ENCODE measurements around the gene DMAC2L. TPM values are rescaled to one million over a fixed set of nuclear protein-coding genes. Genes with fewer than 3 reads are reported as not detected.
"Not testable (repeated sequence)": the region's sequence is repeated elsewhere in the genome, so short reads cannot be mapped to it uniquely, and the experiment has no call there.

DMAC2L gene
- total and polyA plus RNA-seq, 11 donors, result 12.6 to 29.9 (median 22.8) TPM

- DNase-seq (no peak), ATAC-seq (no peak)
- H3K4me1 ChIP-seq, result peaks cover 0 to 11% (median 0%) of the 10 kb centered on the region in 12 donors
- peaks cover 0 to 13% (median 0%) of the 10 kb centered on the region in 9 donors for H3K36me3 ChIP-seq
- no peak overlapping the region for H3K4me3 ChIP-seq
- TF ChIP-seq CTCF (IDR thresholded peaks at IDR 0.05) (no peak), POLR2A (IDR thresholded peaks at IDR 0.05) (no peak)
- no peaks in the 10 kb centered on the region for H3K27me3 ChIP-seq
- 84 to 100% (median 97%) methylated on average over 1 of the region's 1 CpG for WGBS, 4 donors
- no peaks in the 10 kb centered on the region for H3K9me3 ChIP-seq
- intact Hi-C loops (cut with DNase I), result no loop called here
- H3K27ac ChIP-seq, result no peak overlapping the region
These were observed 43.6 kb downstream of the DMAC2L start for GRCh38 chr14:50355692-50356091.

- intact Hi-C loops (cut with DNase I); H3K27me3 ChIP-seq; ATAC-seq; DNase-seq; H3K4me3 ChIP-seq; H3K27ac ChIP-seq; H3K9me3 ChIP-seq; H3K4me1 ChIP-seq: not testable (repeated sequence)
- H3K36me3 ChIP-seq, result peaks cover 0 to 13% (median 0%) of the 10 kb centered on the region in 9 donors
- WGBS, 4 donors, result 73 to 81% (median 78%) methylated on average over 3 of the region's 3 CpGs
These were observed 44.2 kb downstream of the DMAC2L start for GRCh38 chr14:50356283-50356682.

GRCh38 chr14:50357124-50357523 is 45.0 kb downstream of the DMAC2L start:
- Histone ChIP-seq H3K4me1 (no peaks in the 10 kb centered on the region), H3K36me3 (peaks cover 0 to 13% (median 0%) of the 10 kb centered on the region in 9 donors), H3K27me3 (no peaks in the 10 kb centered on the region), H3K9me3 (no peaks in the 10 kb centered on the region), H3K27ac (no peak overlapping the region), H3K4me3 (no peak overlapping the region)
- 72 to 94% (median 84%) methylated on average over 6 of the region's 6 CpGs for WGBS, 4 donors
- ATAC-seq (no peak), DNase-seq (no peak)
- TF ChIP-seq POLR2A (IDR thresholded peaks at IDR 0.05) (no peak), CTCF (IDR thresholded peaks at IDR 0.05) (no peak)
- intact Hi-C loops (cut with DNase I), result no loop called here

- Histone ChIP-seq H3K9me3 (no peaks in the 10 kb centered on the region), H3K27ac (no peak overlapping the region), H3K27me3 (no peaks in the 10 kb centered on the region), H3K4me1 (peaks cover 0 to 2% (median 0%) of the 10 kb centered on the region in 12 donors), H3K36me3 (peaks cover 0 to 13% (median 0%) of the 10 kb centered on the region in 9 donors), H3K4me3 (no peak overlapping the region)
- intact Hi-C loops (cut with DNase I), result no loop called here
- DNase-seq (no peak), ATAC-seq (no peak)
- 92 to 96% (median 94%) methylated on average over 4 of the region's 4 CpGs for WGBS, 4 donors
- TF ChIP-seq CTCF (IDR thresholded peaks at IDR 0.05) (no peak), POLR2A (IDR thresholded peaks at IDR 0.05) (no peak)
These were observed 45.8 kb downstream of the DMAC2L start for GRCh38 chr14:50357753-50358395.

GRCh38 chr14:50359631-50360030 is 47.5 kb downstream of the DMAC2L start:
- H3K36me3 ChIP-seq, result peaks cover 0 to 13% (median 0%) of the 10 kb centered on the region in 9 donors
- H3K4me3 ChIP-seq, result no peak overlapping the region
- peaks cover 0 to 19% (median 8%) of the 10 kb centered on the region in 12 donors for H3K4me1 ChIP-seq
- no peak overlapping the region for H3K27ac ChIP-seq
- TF ChIP-seq POLR2A (IDR thresholded peaks at IDR 0.05), result no peak
- TF ChIP-seq CTCF (IDR thresholded peaks at IDR 0.05), result no peak
- H3K27me3 ChIP-seq, result no peaks in the 10 kb centered on the region
- no peak for ATAC-seq
- H3K9me3 ChIP-seq, result no peaks in the 10 kb centered on the region
- intact Hi-C loops (cut with DNase I), result no loop called here
- DNase-seq, result no peak
- WGBS, 4 donors, result 87 to 91% (median 89%) methylated on average over 5 of the region's 5 CpGs
